Subcutaneous abdominal adipose tissue (tissue), 5 donors: ENCODE measurements around the gene MPZL2.

Experiments used
- H3K27ac ChIP-seq: one replicate; pipeline ENCODE4 v1.7.0; 2013; ENCODE audit warnings: low read depth, mild to moderate bottlenecking, inconsistent platforms, low read length, moderate library complexity
- H3K27me3 ChIP-seq, 5 donors: one replicate each; pipeline ENCODE4 v1.7.0; 2013; ENCODE audit warnings: low read length in 5 of 5, inconsistent platforms in 1 of 5; ENCODE audit not compliant: control insufficient read depth in 5 of 5, insufficient read depth in 4 of 5
- H3K36me3 ChIP-seq, 5 donors: one replicate each; pipeline ENCODE4 v1.7.0; 2013; ENCODE audit warnings: low read length in 5 of 5; ENCODE audit not compliant: control insufficient read depth in 5 of 5, insufficient read depth in 5 of 5
- H3K4me1 ChIP-seq, 5 donors: one replicate each; pipeline ENCODE4 v1.7.0; 2013; ENCODE audit warnings: low read length in 5 of 5, mild to moderate bottlenecking in 3 of 5, moderate library complexity in 1 of 5; ENCODE audit not compliant: control insufficient read depth in 5 of 5, insufficient read depth in 5 of 5
- H3K4me3 ChIP-seq, 5 donors: one replicate each; pipeline ENCODE4 v1.7.0; 2013; ENCODE audit warnings: low read length in 5 of 5, low read depth in 1 of 5
- H3K9ac ChIP-seq, 5 donors: one replicate each; pipeline ENCODE4 v1.7.0; 2013; ENCODE audit warnings: low read length in 5 of 5, mild to moderate bottlenecking in 4 of 5, moderate library complexity in 3 of 5
- H3K9me3 ChIP-seq, 5 donors: one replicate each; pipeline ENCODE4 v1.7.0; 2013; ENCODE audit warnings: low read length in 5 of 5; ENCODE audit not compliant: control insufficient read depth in 5 of 5
- donor health status: healthy.
- donor health status: healthy.
- donor health status: healthy.
- donor health status: healthy.
- donor health status: healthy.

The MPZL2 gene

GRCh38 chr11:118216621-118217481, 47.2 kb downstream of the MPZL2 start:
- H3K27ac ChIP-seq, result no peak overlapping the region
- no peaks in the 10 kb centered on the region for H3K9me3 ChIP-seq
- H3K4me1 ChIP-seq, result peaks cover 0 to 31% (median 16%) of the 10 kb centered on the region in 5 donors
- peaks cover 0 to 6% (median 0%) of the 10 kb centered on the region in 5 donors for H3K27me3 ChIP-seq
- no peak overlapping the region for H3K4me3 ChIP-seq
- peaks cover 0 to under 1% (median 0%) of the 10 kb centered on the region in 5 donors for H3K36me3 ChIP-seq
- no peak overlapping the region for H3K9ac ChIP-seq

DNA sequence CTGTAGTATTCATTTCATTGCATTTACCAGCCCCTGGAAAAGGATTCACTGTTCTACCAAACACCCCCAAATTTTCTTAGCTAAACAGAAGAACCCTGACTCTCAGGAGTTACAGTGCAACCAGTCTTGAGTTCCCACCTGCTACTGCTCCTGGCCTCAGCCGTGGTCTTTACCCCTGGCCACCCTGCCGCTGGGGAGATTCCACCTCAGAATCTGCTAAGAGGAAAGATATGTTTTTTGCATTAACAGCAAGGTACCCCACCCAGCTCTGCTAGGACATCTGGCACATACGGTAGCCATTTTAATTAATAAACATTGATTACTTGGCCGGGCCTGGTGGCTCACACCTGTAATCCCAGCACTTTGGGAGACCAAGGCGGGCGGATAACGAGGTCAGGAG, 48.3 kb downstream of the MPZL2 start:
- peaks cover 0 to 3% (median 0%) of the 10 kb centered on the region in 5 donors for H3K36me3 ChIP-seq
- H3K27ac ChIP-seq, result no peak overlapping the region
- peaks cover 0 to 35% (median 16%) of the 10 kb centered on the region in 5 donors for H3K4me1 ChIP-seq
- H3K4me3 ChIP-seq, result no peak overlapping the region
- no peak overlapping the region for H3K9ac ChIP-seq
- H3K27me3 ChIP-seq, result peaks cover 0 to 4% (median 0%) of the 10 kb centered on the region in 5 donors
- no peaks in the 10 kb centered on the region for H3K9me3 ChIP-seq

GRCh38 chr11:118215262-118215661, 48.8 kb downstream of the MPZL2 start:
- no peak overlapping the region for H3K4me3 ChIP-seq

GRCh38 chr11:118214210-118214914, 49.7 kb downstream of the MPZL2 start:
- Histone ChIP-seq H3K36me3 (peaks cover 0 to 3% (median 0%) of the 10 kb centered on the region in 5 donors), H3K4me3 (no peak overlapping the region), H3K9ac (no peak overlapping the region), H3K27me3 (peaks cover 0 to 2% (median 0%) of the 10 kb centered on the region in 5 donors), H3K9me3 (no peaks in the 10 kb centered on the region), H3K4me1 (peaks cover 0 to 27% (median 13%) of the 10 kb centered on the region in 5 donors), H3K27ac (no peak overlapping the region)

More at GRCh38 chr11:118215262-118215661, 48.8 kb downstream of the MPZL2 start:
- Histone ChIP-seq H3K27me3 (peaks cover 0 to 3% (median 0%) of the 10 kb centered on the region in 5 donors), H3K4me1 (peaks cover 0 to 33% (median 18%) of the 10 kb centered on the region in 5 donors), H3K27ac (no peak overlapping the region), H3K36me3 (peaks cover 0 to 3% (median 0%) of the 10 kb centered on the region in 5 donors), H3K9me3 (no peaks in the 10 kb centered on the region), H3K9ac (no peak overlapping the region)

DNA sequence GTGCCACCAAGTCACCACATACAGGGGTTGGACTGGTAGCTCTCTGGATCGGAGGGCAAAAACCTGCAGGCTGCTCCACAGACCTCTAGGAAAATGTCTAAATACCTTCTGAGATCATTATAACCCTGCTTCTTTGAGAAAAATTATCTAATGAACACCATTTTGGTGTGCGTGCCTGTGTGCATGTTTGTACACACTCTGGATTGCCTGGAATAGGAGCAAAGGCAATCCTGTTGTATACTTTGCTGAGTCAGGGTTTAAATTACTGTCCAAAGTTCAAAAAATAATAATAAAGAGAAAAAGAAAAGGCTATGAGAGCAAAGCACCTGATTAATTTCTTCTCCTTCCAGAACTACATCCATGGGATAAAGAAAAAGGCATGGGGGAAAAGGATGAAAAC, 50.3 kb downstream of the MPZL2 start:
- Histone ChIP-seq H3K9me3 (no peaks in the 10 kb centered on the region), H3K9ac (no peak overlapping the region)

DNA sequence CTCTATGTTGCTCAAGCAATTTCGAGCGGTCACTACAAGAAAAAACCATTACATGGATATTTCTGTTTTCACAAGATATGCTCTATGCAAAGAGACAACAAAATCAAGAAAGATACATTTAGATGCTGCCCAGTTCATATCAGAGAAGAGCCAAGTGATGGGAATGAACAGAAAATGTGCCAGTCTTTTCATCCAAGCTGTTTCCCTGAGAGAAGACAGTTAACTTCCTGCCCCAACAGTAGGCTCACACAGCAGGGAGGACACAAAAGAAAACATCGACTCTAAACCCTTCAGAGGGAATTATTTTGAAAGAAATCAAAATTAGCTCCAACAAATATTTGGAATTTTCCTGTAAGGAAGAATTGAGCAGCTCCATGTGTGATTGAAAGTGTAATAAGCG, 50.9 kb downstream of the MPZL2 start:
- Histone ChIP-seq H3K4me1 (peaks cover 0 to 27% (median 12%) of the 10 kb centered on the region in 5 donors), H3K36me3 (peaks cover 0 to 3% (median 0%) of the 10 kb centered on the region in 5 donors), H3K27ac (no peak overlapping the region), H3K27me3 (peaks cover 0 to 2% (median 0%) of the 10 kb centered on the region in 5 donors), H3K9ac (no peak overlapping the region), H3K4me3 (no peak overlapping the region), H3K9me3 (no peaks in the 10 kb centered on the region)

More for the DNA sequence above, 50.3 kb downstream of the MPZL2 start:
- Histone ChIP-seq H3K4me1 (peaks cover 0 to 25% (median 12%) of the 10 kb centered on the region in 5 donors), H3K27ac (no peak overlapping the region), H3K27me3 (peaks cover 0 to 2% (median 0%) of the 10 kb centered on the region in 5 donors), H3K36me3 (peaks cover 0 to 3% (median 0%) of the 10 kb centered on the region in 5 donors), H3K4me3 (no peak overlapping the region)

- Histone ChIP-seq H3K9me3 (no peaks in the 10 kb centered on the region), H3K4me3 (no peak overlapping the region), H3K4me1 (peaks cover 0 to 29% (median 14%) of the 10 kb centered on the region in 5 donors), H3K27ac (no peak overlapping the region), H3K9ac (no peak overlapping the region), H3K36me3 (peaks cover 0 to 3% (median 0%) of the 10 kb centered on the region in 5 donors), H3K27me3 (peaks cover 0 to 2% (median 0%) of the 10 kb centered on the region in 5 donors)
These were observed 51.3 kb downstream of the MPZL2 start for GRCh38 chr11:118212781-118213191.

DNA sequence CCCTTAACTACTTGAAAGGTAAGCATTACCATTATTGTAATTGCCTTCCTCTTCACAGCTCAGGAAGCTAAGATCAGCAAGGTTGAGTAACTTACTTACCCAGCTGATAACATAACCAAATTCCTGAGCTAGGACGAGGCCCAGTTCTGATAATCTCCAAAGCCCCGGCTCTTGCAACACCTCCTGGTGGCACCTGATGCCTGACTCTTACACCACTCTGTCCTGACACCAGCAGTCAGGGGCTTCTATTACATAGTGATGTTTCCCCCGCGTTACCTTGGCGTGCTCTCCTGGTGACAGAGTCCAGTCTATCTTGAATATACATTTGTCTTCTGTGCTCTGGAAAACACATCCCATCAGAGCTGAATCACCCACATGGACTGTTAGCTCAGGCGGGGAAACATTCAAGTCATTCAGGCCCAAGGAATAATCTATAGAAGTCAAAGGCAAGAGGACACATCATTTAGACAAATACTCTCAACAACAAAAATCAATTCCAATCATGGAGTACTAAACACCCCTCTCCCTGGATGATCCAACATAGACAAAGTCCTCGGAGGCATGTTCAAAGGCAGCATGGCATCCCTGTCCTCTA, 51.9 kb downstream of the MPZL2 start:
- no peak overlapping the region for H3K4me3 ChIP-seq
- H3K4me1 ChIP-seq, result peaks cover 0 to 33% (median 18%) of the 10 kb centered on the region in 5 donors
- H3K36me3 ChIP-seq, result peaks cover 0 to 3% (median 0%) of the 10 kb centered on the region in 5 donors
- no peaks in the 10 kb centered on the region for H3K9me3 ChIP-seq
- H3K27ac ChIP-seq, result no peak overlapping the region
- H3K9ac ChIP-seq, result no peak overlapping the region
- peaks cover 0 to 2% (median 0%) of the 10 kb centered on the region in 5 donors for H3K27me3 ChIP-seq

GRCh38 chr11:118211006-118211405, 53.1 kb downstream of the MPZL2 start:
- H3K4me1 ChIP-seq, result peaks cover 0 to 40% (median 26%) of the 10 kb centered on the region in 5 donors
- H3K4me3 ChIP-seq, result no peak overlapping the region
- H3K27ac ChIP-seq, result no peak overlapping the region
- H3K36me3 ChIP-seq, result peaks cover 0 to 3% (median 0%) of the 10 kb centered on the region in 5 donors
- H3K27me3 ChIP-seq, result peaks cover 0 to 2% (median 0%) of the 10 kb centered on the region in 5 donors
- H3K9me3 ChIP-seq, result no peaks in the 10 kb centered on the region
- no peak overlapping the region for H3K9ac ChIP-seq
